Mesendoderm (in vitro differentiated cells): ENCODE results near the gene PDK2.
A peak's percentile ranks its signal among the peaks of the same experiment; 100 is the strongest.

Experiments used
- DNase-seq: peaks from one replicate; pipeline ENCODE4 v3.0.0; 2013
- H2AK5ac ChIP-seq: 2 replicates; pipeline ENCODE4 v1.6.1; 2013; ENCODE audit warnings: low read length, inconsistent platforms
- H2BK120ac ChIP-seq: 2 replicates; pipeline ENCODE4 v1.6.1; 2013; ENCODE audit warnings: low read depth, mild to moderate bottlenecking, low read length, moderate library complexity, mixed read lengths
- H2BK15ac ChIP-seq: replicated peaks from 2 replicates; pipeline ENCODE4 v1.6.1; 2013; ENCODE audit warnings: low read depth, mild to moderate bottlenecking, moderate library complexity
- H2BK5ac ChIP-seq: 2 replicates; pipeline ENCODE4 v1.6.1; 2013; ENCODE audit warnings: low read length, inconsistent platforms
- H3K18ac ChIP-seq: 2 replicates; pipeline ENCODE4 v1.6.1; 2013; ENCODE audit warnings: mild to moderate bottlenecking, low read length, mixed read lengths
- H3K23ac ChIP-seq: one replicate; pipeline ENCODE4 v1.6.1; 2013; ENCODE audit warnings: low read length
- H3K27ac ChIP-seq: 2 replicates; pipeline ENCODE4 v1.5.1; 2013; ENCODE audit warnings: low read depth, mild to moderate bottlenecking, inconsistent platforms, low read length, moderate library complexity
- H3K27me3 ChIP-seq: 2 replicates; pipeline ENCODE4 v1.6.1; 2013; ENCODE audit warnings: low read length, control low read depth, mild to moderate bottlenecking, inconsistent platforms; ENCODE audit not compliant: insufficient read depth, poor library complexity
- H3K36me3 ChIP-seq: 2 replicates; pipeline ENCODE4 v1.6.1; 2013; ENCODE audit warnings: low read length, inconsistent platforms; ENCODE audit not compliant: control insufficient read depth, insufficient read depth
- H3K4ac ChIP-seq: one replicate; pipeline ENCODE4 v1.6.1; 2013; ENCODE audit warnings: low read depth, mild to moderate bottlenecking, low read length, moderate library complexity
- H3K4me1 ChIP-seq: 2 replicates; pipeline ENCODE4 v1.6.1; 2013; ENCODE audit warnings: low read depth, low read length, inconsistent platforms; ENCODE audit not compliant: control insufficient read depth
- H3K4me2 ChIP-seq: 2 replicates; pipeline ENCODE4 v1.6.1; 2013; ENCODE audit warnings: low read length
- H3K4me3 ChIP-seq: 2 replicates; pipeline ENCODE4 v1.5.1; 2013; ENCODE audit warnings: mild to moderate bottlenecking, low read length
- H3K56ac ChIP-seq: one replicate; pipeline ENCODE4 v1.6.1; 2013; ENCODE audit warnings: low read length
- H3K79me1 ChIP-seq: 2 replicates; pipeline ENCODE4 v1.6.1; 2013; ENCODE audit warnings: low read length, inconsistent platforms
- H3K79me2 ChIP-seq: 2 replicates; pipeline ENCODE4 v1.6.1; 2013; ENCODE audit warnings: mild to moderate bottlenecking, low read length; ENCODE audit not compliant: control insufficient read depth, insufficient read depth
- H3K9ac ChIP-seq: 2 replicates; pipeline ENCODE4 v1.6.1; 2013; ENCODE audit warnings: low read length, inconsistent platforms
- H4K5ac ChIP-seq: one replicate; pipeline ENCODE4 v1.6.1; 2013; ENCODE audit warnings: low read length
- H4K8ac ChIP-seq: one replicate; pipeline ENCODE4 v1.6.1; 2013; ENCODE audit warnings: low read depth, mild to moderate bottlenecking, control low read depth, low read length, moderate library complexity
- WGBS: extraction: QIAGEN DNeasy Blood & Tissue Kit; methylation state at CpG from one replicate; pipeline ENCODE4 v1.1.7; 2013; ENCODE audit warnings: low lambda C conversion rate, missing lambda C conversion rate; ENCODE audit not compliant: insufficient coverage; ENCODE audit errors: extremely low coverage; 5-methylcytosine and 5-hydroxymethylcytosine counted together

PDK2 gene

DNA sequence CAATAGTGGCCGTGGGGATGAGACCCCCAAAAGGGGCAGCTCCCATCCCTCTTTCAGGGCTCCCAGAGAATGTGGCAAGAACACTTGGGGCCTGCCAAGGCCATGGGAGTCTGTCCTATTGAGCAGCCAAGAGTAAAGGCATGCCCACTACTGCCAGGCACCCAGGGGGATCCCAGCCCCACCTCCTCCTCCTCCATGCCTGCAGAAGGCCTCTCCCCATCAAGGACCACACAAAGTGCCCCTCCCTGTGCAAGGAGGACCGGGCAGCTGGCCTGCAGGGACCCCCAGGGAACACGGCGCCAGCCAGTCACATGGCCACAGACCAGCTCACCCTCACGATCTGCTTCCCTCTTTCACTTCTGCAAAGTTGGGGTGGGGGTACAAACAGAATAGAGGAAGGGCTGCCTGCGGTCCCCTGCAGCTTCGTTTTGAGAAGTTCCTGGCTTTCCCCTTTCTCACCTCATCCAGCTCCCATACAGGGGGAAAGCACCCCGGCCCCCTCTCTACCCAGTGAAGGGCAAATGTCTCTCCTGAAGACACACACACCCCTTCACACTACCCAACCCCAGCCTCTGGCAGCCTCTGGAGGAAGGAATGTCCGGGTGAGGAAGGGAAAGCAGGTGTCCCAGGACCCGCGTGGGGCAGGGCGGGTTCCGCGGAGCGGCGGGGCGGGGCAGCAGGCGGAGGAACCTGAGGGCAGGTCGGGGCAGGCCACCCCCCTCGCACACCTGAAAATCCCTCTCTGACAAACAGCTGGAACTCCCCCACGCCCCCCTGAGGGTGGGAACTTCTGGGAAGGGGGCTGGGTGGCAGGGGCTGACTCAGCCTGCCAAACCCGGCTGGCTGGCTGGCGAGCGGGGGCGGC lies 53.3 kb downstream of the PDK2 start:
- H3K18ac ChIP-seq = no peak overlapping the region
- H2AK5ac ChIP-seq = no peak overlapping the region
- no peaks in the 10 kb centered on the region for H3K36me3 ChIP-seq
- peaks cover 6% of the 10 kb centered on the region for H3K79me2 ChIP-seq
- peak overlapping the region; percentile 43 for H3K9ac ChIP-seq
- H3K4me1 ChIP-seq = peaks cover 11% of the 10 kb centered on the region
- peak overlapping the region; percentile 67 for H3K4me2 ChIP-seq
- no peak overlapping the region for H4K8ac ChIP-seq
- H3K79me1 ChIP-seq = peaks cover 9% of the 10 kb centered on the region
- H2BK15ac ChIP-seq = no peak overlapping the region
- H3K27me3 ChIP-seq = no peaks in the 10 kb centered on the region
- H3K27ac ChIP-seq = no peak overlapping the region
- H2BK5ac ChIP-seq = no peak overlapping the region
- DNase-seq = peak; percentile 61
- no peak overlapping the region for H2BK120ac ChIP-seq
- peak overlapping the region; percentile 2 for H3K56ac ChIP-seq
- H3K4me3 ChIP-seq = peak overlapping the region; percentile 33
- H3K4ac ChIP-seq = no peak overlapping the region
- no CpG with 5 or more reads among the region's 25 CpGs for WGBS
- no peak overlapping the region for H4K5ac ChIP-seq
- H3K23ac ChIP-seq = no peak overlapping the region

DNA sequence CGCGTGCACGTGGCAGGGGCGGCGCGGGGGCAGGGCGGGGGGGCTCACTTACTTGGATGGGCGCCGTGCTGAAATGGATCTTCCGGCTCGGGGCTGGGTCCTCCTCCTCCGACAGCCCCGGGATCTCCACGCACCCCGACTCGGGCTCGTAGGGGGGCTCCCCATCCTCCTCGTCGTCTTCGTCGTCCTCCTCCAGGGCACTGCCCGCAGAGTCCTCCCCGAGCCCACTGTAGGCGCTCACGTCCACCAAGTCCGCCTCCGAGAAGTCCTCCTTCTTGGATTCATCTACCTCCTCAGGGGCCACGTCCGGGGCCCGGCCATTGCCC lies 53.9 kb downstream of the PDK2 start:
- H3K4me3 ChIP-seq = peak overlapping the region; percentile 47
- H4K5ac ChIP-seq = no peak overlapping the region
- peaks cover 6% of the 10 kb centered on the region for H3K79me2 ChIP-seq
- peak overlapping the region; percentile 87 for H3K56ac ChIP-seq
- H2BK120ac ChIP-seq = no peak overlapping the region
- no CpG with 5 or more reads among the region's 30 CpGs for WGBS
- no peak overlapping the region for H2AK5ac ChIP-seq
- peak overlapping the region; percentile 57 for H3K18ac ChIP-seq
- peaks cover 9% of the 10 kb centered on the region for H3K79me1 ChIP-seq
- DNase-seq = no peak
- peaks cover 11% of the 10 kb centered on the region for H3K4me1 ChIP-seq
- no peak overlapping the region for H3K4ac ChIP-seq
- no peak overlapping the region for H2BK15ac ChIP-seq
- H4K8ac ChIP-seq = no peak overlapping the region
- H3K27me3 ChIP-seq = no peaks in the 10 kb centered on the region
- peak overlapping the region; percentile 88 for H3K4me2 ChIP-seq
- H3K23ac ChIP-seq = no peak overlapping the region
- H3K36me3 ChIP-seq = no peaks in the 10 kb centered on the region
- no peak overlapping the region for H2BK5ac ChIP-seq
- peak overlapping the region; percentile 85 for H3K9ac ChIP-seq
- H3K27ac ChIP-seq = no peak overlapping the region

DNA sequence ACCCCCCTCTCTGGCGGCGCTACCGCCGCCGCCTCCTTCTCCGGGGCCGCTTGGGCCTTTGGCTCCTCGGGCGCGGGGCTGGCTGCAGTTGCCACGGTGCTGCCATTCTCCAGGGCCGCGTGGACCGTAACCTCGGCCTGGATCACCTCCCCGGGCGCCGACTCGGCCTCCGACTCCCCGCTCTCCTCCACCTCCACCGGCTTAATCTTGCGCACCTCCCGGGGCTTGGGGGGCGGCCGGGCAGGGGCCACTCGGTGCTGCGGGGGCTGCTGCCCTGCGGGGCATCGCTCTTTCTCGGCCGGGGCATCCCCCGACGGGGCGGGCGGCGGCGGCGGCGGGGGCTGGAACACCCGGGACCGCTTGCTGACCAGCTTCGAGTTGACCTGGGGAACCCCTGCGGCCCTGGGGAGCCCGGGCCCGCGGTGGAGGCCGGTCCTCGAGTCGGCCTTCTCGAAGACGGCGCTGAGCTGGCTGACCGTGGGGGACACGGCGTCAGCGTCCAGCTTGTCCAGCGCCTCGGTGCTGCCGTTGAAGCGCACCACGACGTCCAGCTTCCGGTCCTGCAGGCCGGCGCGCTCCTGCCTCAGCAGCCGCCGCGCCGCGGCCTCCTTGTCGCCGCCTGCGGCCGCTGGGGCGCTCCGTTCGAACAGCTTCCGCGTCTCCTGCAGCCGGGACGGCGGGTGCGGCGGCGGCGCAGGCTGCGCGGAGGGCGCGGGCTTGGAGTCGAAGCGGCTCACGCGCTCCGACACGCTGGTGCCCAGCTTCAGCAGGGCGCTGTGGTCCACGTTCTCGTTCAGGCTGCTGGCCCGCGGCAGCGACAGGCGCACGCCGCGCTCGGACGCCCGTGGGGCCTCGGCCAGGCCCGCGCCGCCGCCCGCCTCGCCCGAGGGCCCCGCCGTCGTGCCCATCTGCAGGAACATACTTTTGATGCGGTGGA lies 54.5 kb downstream of the PDK2 start:
- H3K56ac ChIP-seq = peak overlapping the region; percentile 87
- H3K79me1 ChIP-seq = peaks cover 9% of the 10 kb centered on the region
- H3K4me1 ChIP-seq = peaks cover 11% of the 10 kb centered on the region
- peak overlapping the region; percentile 28 for H3K4ac ChIP-seq
- H2BK15ac ChIP-seq = no peak overlapping the region
- peaks cover 6% of the 10 kb centered on the region for H3K79me2 ChIP-seq
- H2BK5ac ChIP-seq = no peak overlapping the region
- peak; percentile 78 for DNase-seq
- H3K36me3 ChIP-seq = no peaks in the 10 kb centered on the region
- H4K5ac ChIP-seq = no peak overlapping the region
- no peak overlapping the region for H3K27ac ChIP-seq
- no peaks in the 10 kb centered on the region for H3K27me3 ChIP-seq
- peak overlapping the region; percentile 89 for H3K23ac ChIP-seq
- peak overlapping the region; percentile 57 for H3K18ac ChIP-seq
- no peak overlapping the region for H2AK5ac ChIP-seq
- WGBS = no CpG with 5 or more reads among the region's 123 CpGs
- no peak overlapping the region for H2BK120ac ChIP-seq
- peak overlapping the region; percentile 51 for H3K4me3 ChIP-seq
- peak overlapping the region; percentile 88 for H3K4me2 ChIP-seq
- H3K9ac ChIP-seq = peak overlapping the region; percentile 85
- no peak overlapping the region for H4K8ac ChIP-seq

DNA sequence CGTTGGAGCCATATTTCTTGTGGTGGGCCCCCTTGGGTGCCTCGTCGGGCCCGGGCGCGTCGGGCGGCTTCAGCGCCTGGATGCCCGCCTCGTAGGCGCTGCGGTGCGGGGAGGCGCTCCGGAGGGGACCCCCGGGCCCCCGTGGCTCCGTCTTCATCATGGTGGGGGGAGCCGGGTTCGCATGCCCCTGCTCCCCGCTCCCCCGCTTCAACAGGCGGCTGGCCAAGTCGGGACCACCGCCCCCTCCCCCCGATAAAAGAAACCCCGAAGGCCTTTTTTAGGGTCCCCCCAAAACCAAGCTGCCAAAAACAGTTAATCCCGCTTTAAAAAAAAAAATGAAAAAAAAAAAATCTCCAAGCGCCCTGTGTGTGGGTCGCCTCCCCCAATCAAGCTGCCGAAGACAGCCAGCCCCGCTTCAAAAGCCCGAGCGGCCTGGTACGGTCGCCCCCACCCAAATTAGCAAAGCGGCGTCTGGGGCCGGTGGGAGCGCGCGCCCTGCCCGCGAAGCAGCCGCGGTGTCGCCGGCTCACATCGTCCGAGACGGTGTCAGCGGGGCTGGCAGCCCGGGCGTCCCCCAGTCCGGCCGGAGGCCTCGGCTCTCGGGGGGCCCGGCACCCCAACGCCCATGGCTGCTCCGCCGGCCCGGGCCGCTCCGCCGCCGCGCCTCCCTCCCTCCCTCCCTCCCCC lies 55.3 kb downstream of the PDK2 start, which contains the start of gene PPP1R9B:
Gene PPP1R9B (minus strand): TSS at position 324 of the 687 bp plus-strand sequence. CDS start 164 bp downstream, at position 160.
- H3K4ac ChIP-seq = peak within 1 kb of the TSS; percentile 36
- peaks cover 6% of the 10 kb centered on the region for H3K79me2 ChIP-seq
- H4K5ac ChIP-seq = peak within 1 kb of the TSS; percentile 86
- H3K23ac ChIP-seq = peak within 1 kb of the TSS; percentile 89
- no peaks in the 10 kb centered on the region for H3K36me3 ChIP-seq
- WGBS = no CpG with 5 or more reads among the region's 69 CpGs
- peak within 1 kb of the TSS; percentile 64 for H2BK5ac ChIP-seq
- H2BK15ac ChIP-seq = no peak within 1 kb of the TSS
- peak within 1 kb of the TSS; percentile 87 for H3K27ac ChIP-seq
- no peaks in the 10 kb centered on the region for H3K27me3 ChIP-seq
- DNase-seq = no peak
- peak within 1 kb of the TSS; percentile 88 for H3K4me2 ChIP-seq
- H3K4me1 ChIP-seq = peaks cover 11% of the 10 kb centered on the region
- H2AK5ac ChIP-seq = no peak within 1 kb of the TSS
- H3K79me1 ChIP-seq = peaks cover 9% of the 10 kb centered on the region
- no peak within 1 kb of the TSS for H4K8ac ChIP-seq
- H3K56ac ChIP-seq = peak within 1 kb of the TSS; percentile 87
- H2BK120ac ChIP-seq = no peak within 1 kb of the TSS
- peak within 1 kb of the TSS; percentile 85 for H3K9ac ChIP-seq
- H3K18ac ChIP-seq = peak within 1 kb of the TSS; percentile 70
- peak within 1 kb of the TSS; percentile 51 for H3K4me3 ChIP-seq

DNA sequence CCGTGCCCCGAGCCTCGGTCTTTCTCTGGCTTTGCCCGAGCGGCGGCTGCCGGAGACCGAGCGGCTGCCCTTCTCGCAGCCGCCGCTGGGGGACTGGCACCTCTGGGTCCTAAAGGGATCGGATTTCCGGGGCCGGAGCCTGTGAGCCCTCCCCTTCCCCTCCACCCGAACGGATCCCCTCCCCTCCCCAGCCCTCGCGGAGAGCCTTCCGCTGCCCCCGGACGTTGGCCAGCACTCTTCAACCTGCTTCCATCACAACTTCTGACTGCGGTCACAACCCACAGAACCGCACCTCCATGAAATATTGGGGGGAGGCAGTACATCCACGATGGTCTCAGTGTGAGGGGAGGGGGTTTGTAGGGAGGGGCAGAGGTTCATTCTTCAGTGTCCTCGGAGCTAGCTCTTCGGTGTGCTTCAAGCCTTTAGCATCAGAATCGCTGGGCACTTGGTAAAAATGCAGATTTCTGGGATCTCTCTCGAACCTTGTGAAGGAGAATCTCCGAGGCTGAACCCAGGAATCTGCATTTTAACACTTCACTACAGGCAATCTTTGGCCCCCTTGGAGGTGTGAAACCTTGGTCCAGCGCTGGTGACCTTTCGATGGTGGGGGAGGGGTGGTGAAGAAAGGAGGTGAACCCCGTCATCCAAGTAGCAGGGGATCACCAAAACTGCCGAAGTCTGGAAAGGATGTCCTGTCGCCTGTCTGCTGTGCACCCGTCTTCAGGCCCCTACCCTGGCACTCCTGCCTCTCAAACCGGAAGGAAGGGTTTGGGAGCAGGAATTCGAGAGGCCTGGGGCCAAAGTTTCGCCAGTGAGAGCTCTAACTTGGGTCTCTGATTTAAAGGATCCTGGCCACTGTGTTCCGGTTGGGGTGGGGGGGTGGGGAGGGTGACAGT lies 56.1 kb downstream of the PDK2 start:
- DNase-seq = peak; percentile 96
- H4K8ac ChIP-seq = no peak overlapping the region
- H3K79me2 ChIP-seq = peaks cover 6% of the 10 kb centered on the region
- no peak overlapping the region for H2BK15ac ChIP-seq
- WGBS = no CpG with 5 or more reads among the region's 40 CpGs
- no peak overlapping the region for H3K23ac ChIP-seq
- no peaks in the 10 kb centered on the region for H3K27me3 ChIP-seq
- H3K27ac ChIP-seq = peak overlapping the region; percentile 87
- H2BK120ac ChIP-seq = no peak overlapping the region
- H3K4me2 ChIP-seq = peak overlapping the region; percentile 61
- H4K5ac ChIP-seq = peak overlapping the region; percentile 86
- peak overlapping the region; percentile 64 for H2BK5ac ChIP-seq
- peak overlapping the region; percentile 23 for H3K4ac ChIP-seq
- H3K36me3 ChIP-seq = no peaks in the 10 kb centered on the region
- H3K9ac ChIP-seq = peak overlapping the region; percentile 70
- peaks cover 9% of the 10 kb centered on the region for H3K79me1 ChIP-seq
- peak overlapping the region; percentile 35 for H3K4me3 ChIP-seq
- H3K4me1 ChIP-seq = peaks cover 11% of the 10 kb centered on the region
- H3K56ac ChIP-seq = peak overlapping the region; percentile 87
- H2AK5ac ChIP-seq = no peak overlapping the region
- peak overlapping the region; percentile 70 for H3K18ac ChIP-seq
